ENCODE data around the gene CAMTA1. TPM values are rescaled to one million over a fixed set of nuclear protein-coding genes. Genes with fewer than 3 reads are reported as not detected.

Gene CAMTA1
- total RNA-seq, 2 donors from 2014 or later: 105 to 113 TPM

DNA sequence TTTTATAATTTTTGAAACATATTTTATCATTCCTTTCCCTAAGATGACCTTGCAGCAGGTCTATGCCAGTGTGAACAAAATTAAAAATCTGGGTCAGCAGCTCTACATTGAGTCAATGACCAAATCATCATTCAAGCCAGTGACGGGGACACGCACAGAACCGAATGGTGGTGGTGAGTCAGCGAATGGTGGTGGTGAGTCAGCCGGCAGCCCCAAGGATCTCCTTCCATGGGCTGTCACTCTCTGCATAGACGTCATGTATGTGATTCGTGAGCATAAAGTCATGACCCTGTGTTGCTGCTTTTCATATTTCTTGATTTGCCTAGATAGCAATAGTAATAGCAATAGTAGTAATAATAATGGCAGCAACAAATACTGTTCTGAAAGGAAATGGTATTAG is 1025.1 kb downstream of the CAMTA1 start:
- no peak for DNase-seq (ENCODE audit: low spot score)
- H3K4me3 ChIP-seq: no peak overlapping the region
- H3K27me3 ChIP-seq (replicated peaks; ENCODE audit: insufficient read depth): no peaks in the 10 kb centered on the region
- no peak overlapping the region for H3K27ac ChIP-seq
- H3K4me1 ChIP-seq (ENCODE audit: control insufficient read depth in 1 of 2, low read depth in 2 of 2): no peaks in the 10 kb centered on the region
- TF ChIP-seq, protein P1, sequence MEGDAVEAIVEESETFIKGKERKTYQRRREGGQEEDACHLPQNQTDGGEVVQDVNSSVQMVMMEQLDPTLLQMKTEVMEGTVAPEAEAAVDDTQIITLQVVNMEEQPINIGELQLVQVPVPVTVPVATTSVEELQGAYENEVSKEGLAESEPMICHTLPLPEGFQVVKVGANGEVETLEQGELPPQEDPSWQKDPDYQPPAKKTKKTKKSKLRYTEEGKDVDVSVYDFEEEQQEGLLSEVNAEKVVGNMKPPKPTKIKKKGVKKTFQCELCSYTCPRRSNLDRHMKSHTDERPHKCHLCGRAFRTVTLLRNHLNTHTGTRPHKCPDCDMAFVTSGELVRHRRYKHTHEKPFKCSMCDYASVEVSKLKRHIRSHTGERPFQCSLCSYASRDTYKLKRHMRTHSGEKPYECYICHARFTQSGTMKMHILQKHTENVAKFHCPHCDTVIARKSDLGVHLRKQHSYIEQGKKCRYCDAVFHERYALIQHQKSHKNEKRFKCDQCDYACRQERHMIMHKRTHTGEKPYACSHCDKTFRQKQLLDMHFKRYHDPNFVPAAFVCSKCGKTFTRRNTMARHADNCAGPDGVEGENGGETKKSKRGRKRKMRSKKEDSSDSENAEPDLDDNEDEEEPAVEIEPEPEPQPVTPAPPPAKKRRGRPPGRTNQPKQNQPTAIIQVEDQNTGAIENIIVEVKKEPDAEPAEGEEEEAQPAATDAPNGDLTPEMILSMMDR (IDR thresholded peaks at IDR 0.05): no peak
- ATAC-seq (ENCODE audit: insufficient number of reproducible peaks, low FRiP score, low read depth): no peak
- H3K36me3 ChIP-seq: peaks cover 43% of the 10 kb centered on the region
- H3K9me3 ChIP-seq: peaks cover 8% of the 10 kb centered on the region

DNA sequence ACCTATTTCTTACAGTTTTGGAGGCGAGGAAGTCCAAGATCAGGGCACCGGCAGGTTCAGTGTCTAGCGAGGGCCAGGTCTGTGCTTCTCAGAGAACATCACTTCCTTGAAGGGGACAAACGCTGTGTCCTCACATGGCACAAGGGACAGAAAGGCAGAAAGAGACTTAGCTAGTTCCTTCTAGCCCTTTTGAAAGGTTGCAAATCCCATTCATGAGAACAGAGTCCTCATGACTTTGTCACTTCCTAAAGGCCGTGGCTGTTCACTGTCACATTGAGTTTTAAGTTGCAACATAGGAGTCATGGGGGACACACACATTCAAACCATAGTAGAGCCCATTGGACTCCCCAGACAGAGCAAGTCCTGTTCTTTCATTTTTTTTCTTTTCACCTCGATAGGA is 1026.2 kb downstream of the CAMTA1 start:
- Histone ChIP-seq H3K27me3 (replicated peaks; ENCODE audit: insufficient read depth) (no peaks in the 10 kb centered on the region), H3K9me3 (peaks cover 8% of the 10 kb centered on the region), H3K27ac (no peak overlapping the region), H3K4me3 (no peak overlapping the region), H3K36me3 (peaks cover 43% of the 10 kb centered on the region), H3K4me1 (ENCODE audit: control insufficient read depth in 1 of 2, low read depth in 2 of 2) (no peaks in the 10 kb centered on the region)
- ATAC-seq (ENCODE audit: insufficient number of reproducible peaks, low FRiP score, low read depth): no peak
- no peak for DNase-seq (ENCODE audit: low spot score)
- TF ChIP-seq, protein P1 (IDR thresholded peaks at IDR 0.05): no peak

DNA sequence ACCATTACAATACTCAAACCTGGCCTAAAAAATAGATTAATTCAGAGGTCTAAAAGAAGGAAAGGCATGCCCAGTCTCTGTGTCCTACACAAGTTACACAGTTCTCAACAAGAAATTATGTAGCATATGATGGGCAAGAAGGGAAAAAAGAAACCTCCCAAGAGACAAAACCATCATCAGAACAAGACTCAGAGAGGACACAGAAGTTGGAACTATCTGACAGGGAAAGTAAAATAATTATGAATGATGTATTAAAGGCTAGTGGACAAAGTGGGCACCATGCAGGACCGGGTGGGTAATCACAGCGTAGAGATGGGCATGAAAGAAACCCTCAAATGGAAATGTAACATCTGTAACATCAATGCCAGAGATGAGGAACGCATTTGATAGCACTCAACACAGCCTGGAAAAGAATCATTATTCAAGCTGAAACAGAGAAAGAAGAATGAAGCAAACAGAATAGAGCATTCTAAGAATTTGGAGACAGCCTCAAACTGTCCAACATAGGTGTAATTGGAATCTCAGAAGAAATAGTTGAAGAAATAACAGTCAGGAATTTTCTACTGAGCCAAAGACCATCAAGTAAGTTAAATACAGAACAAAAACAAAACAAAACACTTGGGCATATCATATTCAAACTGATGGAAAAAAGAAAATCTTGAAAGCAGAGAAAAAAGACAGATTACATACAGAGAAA is 1028.6 kb downstream of the CAMTA1 start:
- ATAC-seq (ENCODE audit: insufficient number of reproducible peaks, low FRiP score, low read depth) (no peak), DNase-seq (ENCODE audit: low spot score) (no peak)
- no peaks in the 10 kb centered on the region for H3K27me3 ChIP-seq (replicated peaks; ENCODE audit: insufficient read depth)
- H3K9me3 ChIP-seq: peaks cover 8% of the 10 kb centered on the region
- no peak overlapping the region for H3K27ac ChIP-seq
- H3K36me3 ChIP-seq: peaks cover 40% of the 10 kb centered on the region
- TF ChIP-seq, protein P1 (IDR thresholded peaks at IDR 0.05): no peak
- H3K4me1 ChIP-seq (ENCODE audit: control insufficient read depth in 1 of 2, low read depth in 2 of 2): no peaks in the 10 kb centered on the region
- H3K4me3 ChIP-seq: no peak overlapping the region

Other genes with a start within 250 kb of the CAMTA1 start
- 10 to 100 TPM; 15.3 to 38.9 TPM for gene NOL9, start 230.9 kb upstream of the CAMTA1 start, total RNA-seq
- under 1 TPM in 1 of 2 donors, not detected in 1; 0.81 TPM for gene TAS1R1, start 230.1 kb upstream of the CAMTA1 start, total RNA-seq
- 10 to 100 TPM; 20.7 to 28.9 TPM for gene ZBTB48, start 205.5 kb upstream of the CAMTA1 start, total RNA-seq
- 100 to 1,000 TPM; 142 to 156 TPM for gene KLHL21, start 182.6 kb upstream of the CAMTA1 start, total RNA-seq
- gene PHF13, start 171.7 kb upstream of the CAMTA1 start, total RNA-seq: 10 to 100 TPM; 14.6 to 17.7 TPM
- 10 to 100 TPM; 14.1 to 18.7 TPM for gene THAP3, start 160.6 kb upstream of the CAMTA1 start, total RNA-seq
- 10 to 100 TPM; 19.4 to 40.4 TPM for gene DNAJC11, start 83.6 kb upstream of the CAMTA1 start, total RNA-seq